Gastroesophageal sphincter (tissue), 3 donors: ENCODE measurements around the gene KRTAP5-6.

ENCODE experiments used
- POLR2A ChIP-seq, 2 donors: fragments of 450-650 bp; IDR thresholded peaks; one replicate each; pipeline ENCODE4 v1.6.1; 2017; ENCODE audit warnings: antibody characterized with exemption in 2 of 2, mild to moderate bottlenecking in 2 of 2, moderate library complexity in 1 of 2
- POLR2AphosphoS5 ChIP-seq: sonication (generic); formaldehyde crosslinking; IDR thresholded peaks from one replicate; pipeline ENCODE4 v1.6.1; 2017; ENCODE audit warnings: antibody characterized with exemption
- TF ChIP-seq, protein P1 (sequence below), 4 experiments: fragments of 200-600 bp in 2 of 4; fragments of 450-650 bp in 2 of 4; sonication (generic) in 1 of 4; IDR thresholded peaks; one replicate each; pipeline ENCODE4 v1.5.1; 2017 to 2019; ENCODE audit warnings: antibody characterized with exemption in 4 of 4, mild to moderate bottlenecking in 2 of 4, moderate library complexity in 2 of 4

DNA sequence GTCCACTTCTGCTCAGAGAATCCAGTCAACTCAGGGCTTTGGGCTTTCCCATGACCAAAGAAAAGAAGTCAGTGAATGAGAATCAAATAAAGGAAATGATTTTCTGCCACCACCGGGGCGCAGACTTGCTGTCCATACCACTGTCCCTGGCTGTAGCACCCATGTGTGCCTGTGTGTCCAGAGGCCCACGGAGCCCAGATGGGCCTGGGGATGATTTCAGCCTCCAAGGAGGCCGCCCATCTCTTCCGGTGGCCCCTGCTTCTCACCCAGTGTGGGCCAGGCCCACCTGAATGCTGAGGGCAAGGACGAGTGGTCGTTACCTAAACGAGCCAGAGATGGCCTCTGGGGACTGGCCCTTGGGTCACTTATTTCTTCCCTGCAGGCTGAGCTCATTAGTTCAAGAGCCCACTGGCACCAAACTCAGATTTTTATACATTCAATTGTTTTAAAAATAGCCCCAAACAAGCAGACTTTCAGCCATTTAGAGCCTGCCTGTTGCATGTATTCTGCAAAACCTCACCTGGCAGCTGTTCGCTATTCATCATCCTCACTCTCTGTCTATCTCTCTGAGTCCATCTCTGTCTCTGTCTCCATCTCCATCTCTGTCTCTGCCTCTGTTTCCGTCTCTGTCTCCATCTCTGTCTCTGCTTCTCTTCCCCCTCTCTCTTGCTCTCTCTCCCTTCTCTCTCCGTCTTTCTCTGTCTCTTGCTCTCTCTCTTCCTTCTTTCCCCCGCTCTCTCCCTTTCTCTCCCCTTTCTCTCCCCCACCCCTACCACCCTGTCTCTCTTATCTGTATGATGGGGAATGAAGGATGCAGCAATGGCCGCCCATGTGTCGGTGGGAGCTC is 43.2 kb upstream of the KRTAP5-6 start:
- TF ChIP-seq POLR2A (IDR thresholded peaks at IDR 0.05) (no peak), POLR2AphosphoS5 (no peak)
- TF ChIP-seq, protein P1, sequence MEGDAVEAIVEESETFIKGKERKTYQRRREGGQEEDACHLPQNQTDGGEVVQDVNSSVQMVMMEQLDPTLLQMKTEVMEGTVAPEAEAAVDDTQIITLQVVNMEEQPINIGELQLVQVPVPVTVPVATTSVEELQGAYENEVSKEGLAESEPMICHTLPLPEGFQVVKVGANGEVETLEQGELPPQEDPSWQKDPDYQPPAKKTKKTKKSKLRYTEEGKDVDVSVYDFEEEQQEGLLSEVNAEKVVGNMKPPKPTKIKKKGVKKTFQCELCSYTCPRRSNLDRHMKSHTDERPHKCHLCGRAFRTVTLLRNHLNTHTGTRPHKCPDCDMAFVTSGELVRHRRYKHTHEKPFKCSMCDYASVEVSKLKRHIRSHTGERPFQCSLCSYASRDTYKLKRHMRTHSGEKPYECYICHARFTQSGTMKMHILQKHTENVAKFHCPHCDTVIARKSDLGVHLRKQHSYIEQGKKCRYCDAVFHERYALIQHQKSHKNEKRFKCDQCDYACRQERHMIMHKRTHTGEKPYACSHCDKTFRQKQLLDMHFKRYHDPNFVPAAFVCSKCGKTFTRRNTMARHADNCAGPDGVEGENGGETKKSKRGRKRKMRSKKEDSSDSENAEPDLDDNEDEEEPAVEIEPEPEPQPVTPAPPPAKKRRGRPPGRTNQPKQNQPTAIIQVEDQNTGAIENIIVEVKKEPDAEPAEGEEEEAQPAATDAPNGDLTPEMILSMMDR (IDR thresholded peaks at IDR 0.05) = no peak
